Astrocyte of the spinal cord (primary cell): ENCODE measurements around the gene TRAPPC2.

Experiments
- DNase-seq: peaks from one replicate; pipeline ENCODE4 v3.0.0; 2011; ENCODE audit warnings: low read depth, low spot score
- H3K4me3 ChIP-seq: 2 replicates; pipeline ENCODE4 v1.5.1; 2011; ENCODE audit warnings: low read depth, mild to moderate bottlenecking, low read length, moderate library complexity
- in situ Hi-C: cut with HindIII; loops from 2 replicates; pipeline ENCODE4 v1.10.0; 2017; ENCODE audit warnings: low sequenced_read_pairs
- TF ChIP-seq, protein P1 (sequence below): IDR thresholded peaks from 2 replicates; pipeline ENCODE4 v1.5.1; 2012; ENCODE audit warnings: low read depth, mild to moderate bottlenecking, low read length, inconsistent platforms

TRAPPC2 gene

DNA sequence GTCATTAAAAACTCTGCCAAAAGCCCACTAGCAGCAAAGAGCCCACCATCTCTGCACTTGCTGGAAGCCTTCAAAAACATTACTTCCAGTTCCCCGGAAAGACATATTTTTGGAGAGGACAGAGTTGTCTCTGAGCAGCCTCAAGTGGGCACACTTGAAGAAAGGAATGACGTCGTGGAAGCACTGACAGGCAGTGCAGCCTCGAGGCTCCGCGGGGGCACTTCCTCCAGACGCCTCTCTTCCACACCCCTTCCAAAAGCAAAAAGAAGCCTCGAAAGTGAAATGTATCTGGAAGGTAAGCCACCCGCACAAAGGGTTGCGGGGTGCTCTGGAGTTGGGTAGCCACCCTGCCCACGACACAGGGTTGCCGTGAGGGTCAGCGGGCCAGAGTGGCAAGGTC lies 26.0 kb upstream of the TRAPPC2 start:
- TF ChIP-seq, protein P1, sequence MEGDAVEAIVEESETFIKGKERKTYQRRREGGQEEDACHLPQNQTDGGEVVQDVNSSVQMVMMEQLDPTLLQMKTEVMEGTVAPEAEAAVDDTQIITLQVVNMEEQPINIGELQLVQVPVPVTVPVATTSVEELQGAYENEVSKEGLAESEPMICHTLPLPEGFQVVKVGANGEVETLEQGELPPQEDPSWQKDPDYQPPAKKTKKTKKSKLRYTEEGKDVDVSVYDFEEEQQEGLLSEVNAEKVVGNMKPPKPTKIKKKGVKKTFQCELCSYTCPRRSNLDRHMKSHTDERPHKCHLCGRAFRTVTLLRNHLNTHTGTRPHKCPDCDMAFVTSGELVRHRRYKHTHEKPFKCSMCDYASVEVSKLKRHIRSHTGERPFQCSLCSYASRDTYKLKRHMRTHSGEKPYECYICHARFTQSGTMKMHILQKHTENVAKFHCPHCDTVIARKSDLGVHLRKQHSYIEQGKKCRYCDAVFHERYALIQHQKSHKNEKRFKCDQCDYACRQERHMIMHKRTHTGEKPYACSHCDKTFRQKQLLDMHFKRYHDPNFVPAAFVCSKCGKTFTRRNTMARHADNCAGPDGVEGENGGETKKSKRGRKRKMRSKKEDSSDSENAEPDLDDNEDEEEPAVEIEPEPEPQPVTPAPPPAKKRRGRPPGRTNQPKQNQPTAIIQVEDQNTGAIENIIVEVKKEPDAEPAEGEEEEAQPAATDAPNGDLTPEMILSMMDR: no peak
- no peak for DNase-seq
- H3K4me3 ChIP-seq: no peak overlapping the region
- in situ Hi-C loops: no loop called here

DNA sequence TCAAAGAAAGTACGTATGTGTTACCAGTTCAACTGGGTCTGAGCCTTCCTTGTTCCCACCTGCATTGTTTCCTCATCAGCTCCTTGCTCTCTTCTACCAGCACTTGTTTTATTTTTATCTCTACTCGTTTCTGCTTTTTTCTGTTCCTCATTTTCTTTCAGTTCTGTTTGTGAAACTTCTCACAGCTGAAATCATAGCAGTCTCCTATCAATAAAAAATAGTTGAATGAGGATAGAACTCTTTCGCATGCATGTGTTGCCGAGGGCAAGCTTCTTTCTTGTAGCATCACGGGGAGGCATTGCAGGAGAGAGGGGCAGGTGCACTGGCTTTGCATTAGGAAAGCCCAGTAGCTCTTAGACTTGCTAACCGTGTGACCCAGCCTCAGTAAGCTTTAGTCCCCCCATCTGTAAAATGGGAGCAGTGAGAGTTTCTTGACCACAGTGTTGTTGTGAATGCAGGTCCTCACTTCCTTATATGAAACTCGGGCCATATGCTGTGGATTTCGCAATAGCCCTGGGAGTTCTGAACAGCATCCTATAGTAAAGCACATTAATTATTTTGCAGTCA lies 24.8 kb upstream of the TRAPPC2 start:
- no peak for DNase-seq
- in situ Hi-C loops: no loop called here
- H3K4me3 ChIP-seq: no peak overlapping the region
- TF ChIP-seq, protein P1: no peak

DNA sequence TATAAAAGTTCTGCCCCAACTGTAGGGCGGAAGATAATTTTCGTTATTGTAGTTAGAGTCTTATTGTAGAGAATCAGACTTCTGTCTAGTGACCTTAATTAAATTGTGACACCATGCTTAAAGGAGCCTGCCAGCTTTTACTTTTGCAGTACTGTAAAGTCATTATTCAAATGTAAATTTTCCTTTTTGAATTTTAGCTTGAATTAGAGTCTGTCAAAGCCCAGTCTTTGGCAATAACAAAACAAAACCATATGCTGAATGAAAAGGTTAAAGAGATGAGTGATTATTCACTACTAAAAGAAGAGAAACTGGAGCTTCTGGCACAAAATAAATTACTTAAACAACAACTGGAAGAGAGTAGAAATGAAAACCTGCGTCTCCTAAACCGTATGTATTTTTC lies 22.0 kb upstream of the TRAPPC2 start:
- TF ChIP-seq, protein P1: no peak
- DNase-seq: no peak
- in situ Hi-C loops: no loop called here
- H3K4me3 ChIP-seq: no peak overlapping the region

DNA sequence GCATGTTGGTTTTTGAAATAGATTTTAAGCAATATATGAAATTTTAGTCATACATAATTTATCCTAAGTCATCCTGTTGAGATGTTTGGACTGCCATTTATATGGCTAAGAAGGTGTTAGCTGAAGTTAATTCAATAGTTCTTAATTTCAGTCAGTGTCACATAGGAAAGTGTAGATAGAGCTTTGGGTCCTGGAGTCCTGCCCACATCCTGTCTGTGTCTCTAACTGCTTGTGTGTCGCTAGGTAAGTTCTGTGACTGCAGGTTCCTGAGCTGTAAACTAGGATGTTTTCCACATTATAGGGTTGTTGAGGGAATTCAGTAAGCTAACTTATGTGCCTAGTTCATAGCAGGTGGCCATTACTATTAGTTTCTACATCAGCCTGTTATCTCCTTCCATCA lies 20.8 kb upstream of the TRAPPC2 start:
- DNase-seq: no peak

DNA sequence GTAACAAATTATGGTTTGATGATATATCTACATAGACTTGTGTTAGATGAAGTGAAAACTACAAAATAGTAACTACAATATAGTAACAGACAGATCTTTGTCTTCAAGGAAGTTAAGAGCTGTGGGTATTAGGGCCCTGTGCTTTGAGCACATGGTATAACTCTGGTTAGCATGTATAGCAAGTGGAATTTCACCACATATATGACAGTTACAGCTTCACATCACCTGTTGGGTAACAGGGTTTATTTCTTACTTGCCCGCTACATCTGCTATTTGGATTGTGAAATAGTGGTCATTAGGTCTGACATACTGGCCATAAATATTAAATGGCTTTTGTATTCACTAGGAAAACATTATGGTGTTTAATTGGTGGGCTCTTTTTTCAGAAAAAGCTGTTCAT lies 20.3 kb upstream of the TRAPPC2 start:
- no peak for DNase-seq
- TF ChIP-seq, protein P1: no peak
- no peak overlapping the region for H3K4me3 ChIP-seq
- in situ Hi-C loops: no loop called here

More for the DNA sequence above, 20.8 kb upstream of the TRAPPC2 start:
- in situ Hi-C loops: no loop called here
- no peak overlapping the region for H3K4me3 ChIP-seq
- TF ChIP-seq, protein P1: no peak

DNA sequence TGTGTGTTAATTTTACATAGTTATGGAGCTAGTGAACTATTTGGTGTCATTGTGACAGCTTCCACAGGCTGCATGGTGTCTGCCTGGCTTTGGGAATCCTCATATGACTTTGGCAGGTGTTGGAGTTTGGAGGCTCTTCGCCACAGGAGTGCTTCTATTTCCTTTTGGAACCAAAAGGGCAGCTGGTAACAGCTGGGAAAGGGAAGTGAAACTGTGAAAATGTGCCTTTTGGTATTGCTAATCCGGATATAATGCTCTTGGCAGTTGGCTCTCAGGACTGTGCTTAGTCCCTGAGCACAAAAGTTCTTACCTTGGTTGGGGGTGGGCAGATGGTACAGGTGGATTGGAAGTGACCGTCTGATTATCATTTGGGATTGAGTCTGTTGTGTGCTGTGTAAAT lies 18.2 kb upstream of the TRAPPC2 start:
- in situ Hi-C loops: no loop called here
- TF ChIP-seq, protein P1: no peak
- DNase-seq: no peak
- H3K4me3 ChIP-seq: no peak overlapping the region

DNA sequence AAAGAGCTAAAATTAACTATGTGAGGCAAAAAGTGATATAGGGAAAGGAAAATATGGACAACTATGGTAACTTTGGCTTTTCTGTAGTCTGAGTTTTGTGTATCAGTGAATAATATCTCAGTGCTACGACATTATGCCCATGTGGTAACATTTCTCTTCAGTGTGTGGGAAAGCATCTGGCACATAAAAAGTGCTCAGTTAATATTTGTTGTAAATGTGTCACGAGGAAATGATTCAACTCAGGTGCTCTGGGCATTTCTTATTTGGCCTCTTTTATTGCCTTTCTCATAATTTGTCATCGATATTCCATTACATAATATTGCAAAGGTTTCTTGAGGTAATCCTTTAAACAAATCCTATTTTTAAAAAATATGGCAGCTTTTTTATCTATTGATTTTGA lies 17.7 kb upstream of the TRAPPC2 start:
- no peak for DNase-seq
- TF ChIP-seq, protein P1: no peak
- H3K4me3 ChIP-seq: no peak overlapping the region
- in situ Hi-C loops: no loop called here
